CD4-positive, alpha-beta T cell treated with Interleukin-10 for 1 hour (primary cell): ENCODE results near the gene CAPS2.

Experiments used
- DNase-seq: peaks from one replicate; pipeline ENCODE4 v3.0.0-alpha.2; 2020

CAPS2 gene

DNA sequence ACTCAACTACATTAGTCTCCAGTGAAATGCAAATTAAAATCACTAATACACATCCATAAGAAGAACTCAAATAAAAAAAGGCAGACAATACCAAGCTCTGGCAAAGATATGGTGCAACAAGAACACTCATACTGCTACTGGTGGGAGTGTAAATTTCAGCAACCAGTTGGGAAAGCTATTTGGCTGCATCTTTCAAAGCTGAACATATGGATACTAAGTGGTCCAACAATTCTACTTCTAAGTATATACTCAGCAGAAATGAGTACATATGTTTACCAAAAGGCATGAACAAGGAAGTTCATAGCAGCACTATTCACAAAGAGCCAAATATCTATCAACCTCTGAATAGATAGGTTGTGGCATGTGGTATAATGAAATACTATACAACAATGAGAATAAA, 27.3 kb downstream of the CAPS2 start:
- no peak for DNase-seq

DNA sequence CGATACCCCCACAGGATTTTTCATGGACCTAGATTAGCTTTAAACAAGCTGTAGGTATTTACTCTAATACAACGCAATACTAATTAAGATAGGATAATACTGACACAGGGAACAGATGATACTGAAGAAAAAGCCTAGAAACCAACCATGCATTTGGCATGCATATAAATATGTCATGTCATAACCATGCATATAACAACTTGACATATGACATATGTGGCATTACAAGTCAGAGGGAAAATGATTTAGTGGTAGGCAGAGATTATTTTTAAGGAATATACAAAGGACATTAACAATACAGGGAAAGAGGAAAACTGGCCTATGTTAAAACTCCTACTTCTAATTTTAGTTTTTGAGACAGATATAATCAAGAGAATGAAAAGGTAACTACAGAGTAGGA, 27.9 kb downstream of the CAPS2 start:
- no peak for DNase-seq

DNA sequence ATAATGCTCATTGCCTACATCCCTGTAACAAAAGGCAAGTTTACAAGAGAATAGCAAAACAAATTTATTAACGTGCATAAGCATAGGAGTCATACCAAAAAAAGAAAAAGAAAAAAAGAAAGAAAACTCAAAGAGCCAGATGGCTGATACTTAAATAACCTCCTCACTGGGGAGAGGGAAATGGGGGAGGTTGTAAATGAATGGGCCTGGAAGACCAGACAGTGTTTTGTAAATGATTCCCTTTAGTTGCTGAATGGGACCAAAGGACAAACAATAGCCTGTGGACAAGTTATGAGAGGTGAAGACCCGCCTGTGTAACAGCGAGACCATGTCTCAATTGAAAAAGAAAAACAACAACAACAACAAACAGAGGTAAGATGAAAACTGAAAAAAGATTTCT, 35.3 kb downstream of the CAPS2 start:
- DNase-seq, result no peak

DNA sequence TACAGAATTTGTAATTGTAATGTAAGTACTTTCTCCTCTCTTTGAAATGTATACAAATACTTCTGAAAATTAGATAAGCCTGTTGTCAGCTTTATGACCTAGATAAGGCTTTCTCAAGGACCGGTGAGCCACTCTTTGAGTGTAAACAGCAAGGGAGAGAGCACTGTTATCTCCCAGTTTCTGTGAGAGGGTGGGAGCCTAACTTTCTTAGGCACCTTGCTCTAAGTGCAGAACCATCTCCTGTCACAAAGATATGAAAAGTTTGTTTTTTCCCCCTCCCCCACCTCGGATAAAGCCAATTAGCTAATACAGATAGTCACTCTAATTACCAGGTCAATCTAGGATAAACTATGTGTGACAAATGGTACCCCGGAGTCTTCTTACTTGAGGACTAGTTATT, 35.8 kb downstream of the CAPS2 start:
- no peak for DNase-seq

DNA sequence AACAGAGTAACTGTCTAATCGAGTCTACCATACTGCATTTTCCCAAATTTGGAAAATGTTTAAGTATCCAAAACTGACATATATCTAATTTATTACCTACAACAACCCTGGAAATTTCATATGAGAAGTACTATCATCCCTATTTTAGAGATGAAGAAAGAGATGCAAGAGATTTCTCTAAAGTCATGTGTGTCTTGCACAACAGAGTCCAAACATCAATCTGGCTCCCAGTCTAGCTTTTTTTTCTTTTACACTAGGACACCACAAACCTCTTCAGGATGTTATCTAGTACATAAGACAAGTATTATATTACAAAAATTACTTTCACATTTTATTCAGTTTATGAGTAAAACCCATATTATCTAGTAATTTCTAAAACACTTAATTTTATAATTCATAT, 39.1 kb downstream of the CAPS2 start:
- DNase-seq, result no peak

DNA sequence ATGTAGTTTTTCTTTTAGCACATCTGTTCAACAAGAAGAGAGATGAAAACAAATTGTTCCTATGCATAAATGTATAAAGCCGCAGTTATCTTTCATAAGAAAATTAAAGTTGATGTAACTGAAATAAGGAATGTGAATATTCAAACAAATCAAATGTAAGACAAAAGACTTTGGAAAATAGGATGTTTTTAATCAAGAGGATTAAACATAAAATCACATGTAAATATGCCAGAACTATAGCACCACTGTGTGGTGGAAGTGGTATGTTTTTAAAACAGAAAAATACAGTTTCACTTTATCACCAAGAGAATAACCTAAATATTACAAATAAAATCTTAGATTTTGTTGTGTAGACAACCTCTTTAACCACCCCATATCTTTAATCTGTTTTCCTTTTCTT, 40.4 kb downstream of the CAPS2 start:
- DNase-seq, result no peak

DNA sequence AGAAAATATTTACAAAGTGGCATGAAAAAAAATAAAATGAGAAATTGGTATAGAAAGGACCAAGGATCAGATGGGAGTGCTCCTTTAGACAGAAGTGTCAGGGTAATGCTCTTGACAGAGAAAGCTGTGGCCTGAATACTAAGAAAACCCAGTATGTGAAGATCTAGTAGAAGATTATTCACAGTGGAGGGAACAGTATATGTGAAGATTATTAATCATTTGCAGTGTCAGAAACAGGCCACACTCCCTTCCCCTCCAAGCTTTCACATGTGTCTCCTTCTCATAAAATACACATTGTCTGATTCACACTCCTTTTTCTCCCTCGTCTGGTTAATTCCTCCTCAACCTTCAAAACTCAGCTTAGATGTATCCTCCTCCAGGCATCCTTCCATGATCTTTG, 41.3 kb downstream of the CAPS2 start:
- no peak for DNase-seq

DNA sequence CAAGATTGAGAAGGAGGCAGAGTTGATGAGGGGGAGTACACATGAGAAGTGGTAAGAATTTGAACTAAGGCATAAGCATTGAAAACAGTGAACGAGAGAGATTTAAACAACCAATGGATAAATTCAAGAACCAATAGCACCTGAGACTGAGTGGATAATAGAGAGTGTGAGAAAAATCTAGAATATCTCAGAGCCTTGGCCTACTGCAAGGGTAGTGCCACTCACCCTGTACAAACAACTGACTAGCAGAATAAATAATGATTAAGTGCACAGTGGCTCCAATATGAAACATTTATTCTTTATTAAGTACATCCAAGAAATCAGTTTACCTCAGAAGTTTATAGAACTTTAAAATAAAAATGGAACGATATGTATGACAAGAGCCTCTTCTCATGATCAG, 54.4 kb downstream of the CAPS2 start:
- no peak for DNase-seq

DNA sequence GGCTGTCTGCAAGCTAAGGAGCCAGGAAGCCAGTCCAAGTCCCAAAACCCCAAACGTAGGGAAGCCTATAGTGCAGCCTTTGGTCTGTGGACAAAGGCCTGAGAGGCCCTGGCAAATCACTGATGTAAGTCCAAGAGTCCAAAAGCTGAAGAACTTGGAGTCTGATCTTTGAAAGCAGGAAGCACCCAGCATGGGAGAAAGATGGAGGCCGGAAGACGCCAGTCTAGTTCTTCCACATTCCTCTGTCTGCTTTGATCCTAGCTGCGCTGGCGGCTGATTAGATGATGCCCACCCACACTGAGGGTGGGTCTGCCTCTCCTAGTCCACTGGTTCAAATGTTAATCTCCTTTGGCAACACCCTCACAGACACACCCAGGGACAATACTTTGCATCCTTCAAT, 58.5 kb downstream of the CAPS2 start:
- no peak for DNase-seq

DNA sequence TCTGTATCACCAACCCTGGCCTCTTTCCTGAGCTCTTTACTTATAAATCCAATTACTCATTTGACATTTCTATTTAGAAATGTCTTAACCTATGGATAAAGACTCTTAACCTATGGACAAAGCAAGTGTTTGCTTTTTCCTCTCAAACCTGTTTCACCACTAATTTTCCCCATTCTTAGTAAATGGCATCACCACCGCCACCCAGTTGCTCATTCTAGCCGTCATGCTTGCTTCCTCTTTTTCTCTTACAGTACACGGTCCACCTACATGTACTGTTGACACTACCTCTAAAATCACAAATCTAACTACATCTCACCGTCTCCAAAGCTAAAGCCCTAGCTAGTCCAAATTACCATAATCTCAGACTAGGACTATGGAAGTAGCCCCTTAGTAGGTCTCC, 60.0 kb downstream of the CAPS2 start:
- DNase-seq, result no peak

DNA sequence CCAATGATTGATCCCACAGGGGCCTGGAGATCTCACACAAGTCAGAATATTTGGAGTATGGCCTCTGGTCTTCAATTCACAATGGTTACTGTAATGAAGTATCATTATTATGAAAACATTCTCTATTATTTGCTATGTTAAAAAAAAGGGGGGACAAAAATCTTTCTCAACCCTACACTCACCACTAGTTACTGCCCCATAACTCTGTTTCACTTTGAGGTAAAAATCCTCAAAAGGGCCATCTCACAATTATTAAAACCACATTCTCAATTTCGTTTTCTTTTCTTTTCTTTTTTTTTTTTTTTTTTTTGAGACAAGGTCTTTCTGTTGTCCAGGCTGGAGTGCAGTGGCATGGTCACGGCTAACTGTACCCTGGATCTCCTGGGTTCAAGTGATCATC, 60.9 kb downstream of the CAPS2 start:
- DNase-seq, result no peak

DNA sequence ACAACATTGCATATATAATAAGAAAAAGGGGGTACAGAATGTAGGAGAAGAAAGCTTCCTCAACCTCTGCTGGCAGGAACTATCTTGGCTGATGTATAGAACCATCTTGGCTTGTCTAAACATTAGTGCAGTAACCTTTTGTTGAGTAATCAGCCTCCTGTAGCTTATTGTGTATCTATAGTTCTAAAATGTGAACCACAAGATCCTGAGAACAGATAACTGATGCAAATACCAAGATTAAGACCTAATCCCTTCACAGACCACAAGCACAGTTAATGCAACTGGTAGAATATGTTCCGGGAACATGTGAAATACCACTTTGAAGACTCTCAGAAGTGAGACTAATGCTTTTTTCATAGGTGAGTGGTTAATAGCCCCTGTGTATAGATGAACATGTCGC, 69.8 kb downstream of the CAPS2 start:
- DNase-seq, result no peak

DNA sequence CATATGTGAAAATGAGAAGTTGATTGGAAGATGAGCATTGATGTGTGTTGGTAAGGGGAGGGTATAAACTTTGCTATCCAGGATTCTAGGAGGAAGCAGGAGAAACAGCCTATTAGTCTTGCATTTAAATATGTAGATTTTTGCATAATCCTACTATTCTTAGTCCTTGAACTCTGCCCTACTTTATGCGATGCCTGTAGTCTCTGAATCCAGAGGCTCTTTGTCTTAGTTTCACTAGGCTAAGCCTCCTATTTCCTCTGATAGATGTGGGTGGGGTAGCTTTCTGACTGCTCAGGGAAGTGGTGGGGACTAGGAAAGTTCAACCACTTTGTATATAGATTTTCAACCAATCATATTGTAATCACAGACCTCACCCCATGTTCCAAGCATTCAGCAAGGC, 71.0 kb downstream of the CAPS2 start:
- no peak for DNase-seq

DNA sequence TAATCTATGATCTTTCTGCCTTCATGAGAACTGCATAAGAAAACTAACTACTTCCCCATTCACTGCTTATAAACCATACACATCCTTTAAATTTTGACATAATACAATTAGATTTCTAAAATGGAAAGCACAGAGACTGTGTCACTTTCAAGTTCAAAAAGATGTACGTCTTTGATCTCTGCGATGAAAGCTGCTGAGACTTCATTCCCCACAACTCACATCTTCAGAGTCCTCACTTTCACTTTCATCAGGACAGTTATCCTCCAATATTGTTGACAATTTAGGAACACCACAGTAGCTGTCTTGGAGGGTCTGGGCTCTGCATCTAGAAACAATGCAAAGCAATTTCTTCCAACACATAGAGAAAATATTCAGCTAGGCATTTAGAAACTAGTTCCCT, 72.6 kb downstream of the CAPS2 start:
- DNase-seq, result peak; percentile 9

DNA sequence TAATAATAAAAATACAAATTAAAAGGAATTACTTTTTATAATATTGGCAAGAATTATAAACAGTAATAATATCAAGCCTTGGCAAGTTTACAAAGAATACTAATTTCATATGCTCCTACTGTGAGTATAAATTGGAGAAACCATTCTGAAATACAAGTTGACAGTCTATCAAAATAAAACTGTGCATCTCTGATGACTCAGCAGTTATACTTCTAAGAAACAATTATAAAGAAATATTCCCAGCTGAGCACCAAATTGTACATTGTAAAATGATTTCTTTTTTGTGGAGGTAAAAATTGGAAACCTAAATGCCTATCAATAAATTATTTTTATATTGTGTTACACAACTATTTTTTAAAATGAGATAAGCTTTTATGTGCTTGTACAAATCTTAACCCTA, 85.0 kb downstream of the CAPS2 start:
- no peak for DNase-seq

DNA sequence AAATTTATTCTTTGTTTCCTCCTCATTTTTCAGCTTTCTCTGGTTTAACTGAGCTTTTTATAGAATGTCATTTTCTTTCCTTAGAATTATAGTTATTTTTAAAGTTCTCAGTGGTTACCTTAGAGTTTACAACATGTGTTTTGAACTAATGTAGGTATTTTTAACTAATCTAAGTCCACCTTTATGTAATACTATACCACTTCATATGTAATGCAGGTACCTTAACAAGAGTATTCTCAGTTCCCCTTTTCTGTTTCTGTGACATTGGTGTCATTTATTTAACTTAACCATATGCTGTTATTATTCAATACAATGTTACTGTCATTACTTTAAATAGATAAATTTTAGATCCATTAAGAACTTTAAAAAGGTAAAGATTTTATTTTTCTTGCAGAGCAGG, 90.1 kb downstream of the CAPS2 start:
- no peak for DNase-seq

DNA sequence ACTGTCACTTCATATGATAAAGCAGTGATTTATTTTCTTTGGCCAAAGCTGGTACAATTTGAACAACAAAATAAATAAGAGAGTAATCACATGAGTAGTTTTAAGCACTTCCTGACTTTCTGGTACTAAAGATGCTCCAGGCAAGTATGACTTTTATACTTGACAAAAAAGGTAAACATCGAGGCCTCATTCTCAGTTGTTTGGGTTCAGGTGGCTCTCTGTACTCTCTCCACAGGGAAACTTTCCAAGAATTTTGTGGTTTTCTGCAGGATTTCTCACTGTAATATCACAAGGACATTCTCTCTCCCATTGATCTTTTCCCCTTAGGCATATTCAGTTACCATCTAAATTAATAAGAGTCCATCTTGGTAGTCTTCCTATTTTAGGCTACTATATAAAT, 93.9 kb downstream of the CAPS2 start:
- DNase-seq, result no peak

DNA sequence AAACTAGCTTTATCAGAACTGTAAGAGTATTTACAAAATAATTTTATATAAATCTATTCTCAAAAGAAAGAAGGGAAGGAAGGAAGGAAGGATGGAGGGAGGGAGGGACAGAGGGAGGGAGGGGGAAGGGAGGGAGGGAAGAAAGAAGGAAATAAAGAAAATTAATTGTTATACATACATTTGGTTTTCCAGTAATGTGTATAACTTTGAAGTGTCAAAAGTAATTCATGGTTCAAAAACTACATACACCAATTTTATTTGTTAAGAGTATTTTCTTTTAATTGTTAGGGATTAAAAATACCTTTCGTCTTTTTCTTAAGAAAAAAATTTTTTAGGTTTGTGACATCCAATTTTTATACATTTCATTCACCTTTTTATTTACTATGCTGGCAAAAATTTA, 103.0 kb downstream of the CAPS2 start:
- no peak for DNase-seq
